Astrocyte of the spinal cord (primary cell): ENCODE data around the gene PMPCA.

ENCODE experiments used
- DNase-seq: peaks from one replicate; pipeline ENCODE4 v3.0.0; 2011; ENCODE audit warnings: low read depth, low spot score
- H3K4me3 ChIP-seq: 2 replicates; pipeline ENCODE4 v1.5.1; 2011; ENCODE audit warnings: low read depth, mild to moderate bottlenecking, low read length, moderate library complexity
- CTCF ChIP-seq: IDR thresholded peaks from 2 replicates; pipeline ENCODE4 v1.5.1; 2012; ENCODE audit warnings: low read depth, mild to moderate bottlenecking, low read length, inconsistent platforms
- in situ Hi-C: cut with HindIII; loops from 2 replicates; pipeline ENCODE4 v1.10.0; 2017; ENCODE audit warnings: low sequenced_read_pairs

Gene PMPCA

GRCh38 chr9:136363949-136364748 is 46.3 kb upstream of the PMPCA start:
- DNase-seq, result no peak
- in situ Hi-C loops, result no loop called here
- H3K4me3 ChIP-seq, result no peak overlapping the region
- no peak for TF ChIP-seq CTCF

GRCh38 chr9:136364942-136365774 is 45.3 kb upstream of the PMPCA start:
- TF ChIP-seq CTCF, result no peak
- no peak overlapping the region for H3K4me3 ChIP-seq
- no peak for DNase-seq
- in situ Hi-C loops, result no loop called here

GRCh38 chr9:136365775-136366222 is 44.7 kb upstream of the PMPCA start:
- H3K4me3 ChIP-seq, result no peak overlapping the region
- in situ Hi-C loops, result no loop called here
- no peak for DNase-seq
- no peak for TF ChIP-seq CTCF

GRCh38 chr9:136366826-136367225 is 43.6 kb upstream of the PMPCA start:
- in situ Hi-C loops, result no loop called here
- no peak for DNase-seq
- TF ChIP-seq CTCF, result no peak
- H3K4me3 ChIP-seq, result no peak overlapping the region

GRCh38 chr9:136367296-136368145 is 42.9 kb upstream of the PMPCA start:
- in situ Hi-C loops, result no loop called here
- DNase-seq, result no peak
- no peak for TF ChIP-seq CTCF
- H3K4me3 ChIP-seq, result no peak overlapping the region

GRCh38 chr9:136368190-136368589 is 42.3 kb upstream of the PMPCA start:
- DNase-seq, result no peak
- no peak for TF ChIP-seq CTCF
- in situ Hi-C loops, result no loop called here
- H3K4me3 ChIP-seq, result no peak overlapping the region
